Upper lobe of left lung (tissue), 4 donors: Measurements from ENCODE around the gene DDX18.
"Not testable (repeated sequence)": the region's sequence is repeated elsewhere in the genome, so short reads cannot be mapped to it uniquely, and the experiment has no call there.

Source experiments
- CTCF ChIP-seq, 6 experiments: fragments of 450-650 bp in 4 of 6; fragments of 200-600 bp in 2 of 6; sonication (generic) in 2 of 6; IDR thresholded peaks; one replicate each; pipeline ENCODE4 v1.5.1; 2016 to 2019; ENCODE audit warnings: antibody characterized with exemption in 6 of 6
- EP300 ChIP-seq, 4 donors: sonication (generic); formaldehyde crosslinking; IDR thresholded peaks; one replicate each; pipeline ENCODE4 v1.5.1; 2017; ENCODE audit warnings: antibody characterized with exemption in 4 of 4, control low read depth in 2 of 4
- POLR2A ChIP-seq, 4 donors: fragments of 450-650 bp; IDR thresholded peaks; one replicate each; pipeline ENCODE4 v1.5.1; 2016 to 2017; ENCODE audit warnings: antibody characterized with exemption in 4 of 4, mild to moderate bottlenecking in 2 of 4

- not testable (repeated sequence) for TF ChIP-seq POLR2A, CTCF, EP300 (IDR thresholded peaks at IDR 0.05)
Measured at GRCh38 chr2:117803644-117804325, 10.7 kb upstream of the DDX18 start.
